Stimulated activated CD4-positive, alpha-beta T cell treated with anti-CD3 and anti-CD28 coated beads, Interleukin-1b, Interleukin-23, amount 100 ng/mL, for 48 hours (primary cell): Measurements from ENCODE around the gene PACC1.
"Not testable (repeated sequence)": the region's sequence is repeated elsewhere in the genome, so short reads cannot be mapped to it uniquely, and the experiment has no call there.

Source experiments
- DNase-seq: peaks from one replicate; pipeline ENCODE4 v3.0.0-alpha.2; 2020

The PACC1 gene

DNA sequence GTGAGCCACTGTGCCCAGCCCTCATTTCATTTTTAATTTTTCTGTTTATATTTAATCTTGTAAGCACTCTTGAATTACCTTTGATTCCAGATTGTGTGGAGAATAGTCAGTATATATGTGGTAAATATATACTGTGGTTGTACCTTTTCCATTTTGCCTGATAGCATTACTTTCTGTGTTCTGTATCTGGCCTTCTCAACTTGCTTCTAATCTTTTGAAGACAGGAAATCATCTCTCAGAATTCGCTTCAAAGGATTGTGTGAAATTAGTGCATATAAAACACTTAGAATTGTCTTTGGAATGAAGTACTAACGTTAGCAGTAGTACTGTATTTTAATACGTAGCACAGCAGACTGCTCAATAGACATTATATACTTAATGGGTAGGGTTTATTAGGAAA lies 91.6 kb downstream of the PACC1 start:
- DNase-seq = no peak

DNA sequence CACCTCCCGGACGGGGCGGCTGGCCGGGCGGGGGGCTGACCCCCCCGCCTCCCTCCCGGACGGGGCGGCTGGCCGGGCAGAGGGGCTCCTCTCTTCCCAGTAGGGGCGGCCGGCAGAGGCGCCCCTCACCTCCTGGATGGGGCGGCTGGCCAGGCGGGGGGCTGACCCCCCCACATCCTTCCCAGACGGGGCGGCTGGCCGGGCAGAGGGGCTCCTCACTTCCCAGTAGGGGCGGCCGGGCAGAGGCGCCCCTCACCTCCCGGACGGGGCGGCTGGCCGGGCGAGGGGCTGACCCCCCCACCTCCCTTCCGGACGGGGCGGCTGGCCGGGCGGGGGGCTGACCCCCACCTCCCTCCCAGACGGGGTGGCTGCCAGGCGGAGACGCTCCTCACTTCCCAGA lies 93.7 kb downstream of the PACC1 start:
- DNase-seq = not testable (repeated sequence)

DNA sequence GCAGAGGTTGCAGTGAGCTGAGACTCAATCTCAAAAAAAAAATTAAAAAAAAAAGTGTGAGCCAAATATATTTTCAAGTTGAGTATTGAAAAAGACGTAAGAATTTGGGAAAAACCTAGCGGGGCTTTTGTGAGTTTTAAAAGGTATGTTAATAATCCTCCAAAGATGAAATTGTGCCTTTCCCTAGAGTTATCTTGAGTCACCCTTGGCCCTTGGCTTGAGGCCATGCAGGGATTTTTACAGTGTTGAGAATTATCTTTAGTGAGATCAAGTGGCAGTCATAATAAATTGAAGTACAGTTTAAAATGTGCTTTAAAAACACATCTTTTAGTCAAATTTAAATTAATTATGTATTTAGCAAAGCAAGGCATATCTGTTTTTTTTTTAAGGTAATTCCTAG lies 96.8 kb downstream of the PACC1 start:
- no peak for DNase-seq

DNA sequence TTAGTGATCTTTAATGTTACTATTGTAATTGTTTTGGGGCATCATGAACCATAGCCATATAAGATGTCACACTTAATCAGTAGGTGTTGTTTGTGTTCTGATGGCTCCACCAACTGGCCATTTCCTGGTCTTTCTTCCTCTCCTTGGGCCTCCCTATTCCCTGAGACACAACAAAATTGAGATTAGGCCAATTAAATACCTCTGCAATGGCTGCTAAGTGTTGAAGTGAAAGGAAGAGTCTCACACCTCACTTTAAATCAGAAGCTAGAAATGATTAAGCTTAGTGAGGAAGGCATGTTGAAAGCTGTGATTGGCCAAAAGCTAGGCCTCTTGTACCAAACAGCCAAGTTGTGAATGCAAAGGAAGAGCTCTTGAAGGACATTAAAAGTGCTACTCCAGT lies 98.8 kb downstream of the PACC1 start:
- DNase-seq = no peak

GRCh38 chr1:212315184-212315583 lies 99.5 kb downstream of the PACC1 start:
- no peak for DNase-seq
